Measurements from ENCODE around the gene GNL3. TPM values are rescaled to one million over a fixed set of nuclear protein-coding genes. Genes with fewer than 3 reads are reported as not detected.

GNL3 gene
- total RNA-seq, 1 experiment from 2014 or later: 205 TPM

GRCh38 chr3:52655895-52656294, 29.9 kb upstream of the GNL3 start:
- POLR2A ChIA-PET: no interaction called here
- BruUV-seq (replicated peaks): no TSS peak

More at GRCh38 chr3:52655895-52656294, 29.9 kb upstream of the GNL3 start:
- no peaks in the 10 kb centered on the region for H3K27me3 ChIP-seq (ENCODE audit: insufficient read depth, low read length)
- H3K4me3 ChIP-seq (replicated peaks in 1 of 2; ENCODE audit: low read depth in 1 of 2, low read length in 2 of 2): no peak overlapping the region
- ATAC-seq (no peak), DNase-seq (ENCODE audit: low read depth, low spot score) (no peak)
- no peak overlapping the region for H3K27ac ChIP-seq (ENCODE audit: low read depth, low read length)
- H3K4me1 ChIP-seq (ENCODE audit: control insufficient read depth in 1 of 2, insufficient read depth in 2 of 2, low read length in 2 of 2): no peaks in the 10 kb centered on the region
- no peaks in the 10 kb centered on the region for H3K9me2 ChIP-seq (ENCODE audit: insufficient read depth)
- H3K9me3 ChIP-seq (ENCODE audit: control insufficient read depth in 1 of 2, insufficient read depth in 1 of 2, low read depth in 1 of 2, low read length in 2 of 2): no peaks in the 10 kb centered on the region
- peaks cover 22 to 25% of the 10 kb centered on the region in 2 experiments for H3K36me3 ChIP-seq (ENCODE audit: control insufficient read depth in 1 of 2, insufficient read depth in 2 of 2, low read length in 2 of 2)
- CTCF ChIA-PET: no interaction called here
- H2AFZ ChIP-seq (ENCODE audit: low read depth, low read length, poor library complexity, severe bottlenecking): no peak overlapping the region
- H4K20me1 ChIP-seq (ENCODE audit: insufficient read depth): no peaks in the 10 kb centered on the region
- intact Hi-C loops (cut with micrococcal nuclease): no loop called here
- H3K79me2 ChIP-seq (ENCODE audit: insufficient read depth, low read length): no peaks in the 10 kb centered on the region
- H3K9ac ChIP-seq (ENCODE audit: low read length): no peak overlapping the region
- no peak for TF ChIP-seq ZFX (IDR thresholded peaks at IDR 0.05)
- no peak for TF ChIP-seq POLR2A (IDR thresholded peaks at IDR 0.05; ENCODE audit: borderline replicate concordance, extremely low read depth, insufficient read depth, insufficient read length)
- TF ChIP-seq CTCF (IDR thresholded peaks at IDR 0.05 in 2 of 3, conservative IDR thresholded peaks at IDR 0.05 in 1 of 3; ENCODE audit: borderline replicate concordance in 1 of 3, insufficient read depth in 1 of 3, low read depth in 2 of 3, low read length in 2 of 3): no peak
- TF ChIP-seq CBX3 (IDR thresholded peaks at IDR 0.05; ENCODE audit: low read depth): no peak
- TF ChIP-seq RAD21 (IDR thresholded peaks at IDR 0.05; ENCODE audit: low read depth): no peak
- TF ChIP-seq ZBTB33 (IDR thresholded peaks at IDR 0.05; ENCODE audit: extremely low read depth, insufficient replicate concordance, low read length): no peak
- TF ChIP-seq REST (IDR thresholded peaks at IDR 0.05; ENCODE audit: low read depth): no peak
- no peak for TF ChIP-seq YY1 (IDR thresholded peaks at IDR 0.05; ENCODE audit: extremely low read depth, insufficient replicate concordance, low read depth, low read length)
- TF ChIP-seq POLR2AphosphoS5 (IDR thresholded peaks at IDR 0.05; ENCODE audit: low read depth, low read length): no peak
- no peak for TF ChIP-seq ELF1 (IDR thresholded peaks at IDR 0.05; ENCODE audit: borderline replicate concordance, low read depth)
- TF ChIP-seq JUND (IDR thresholded peaks at IDR 0.05): no peak
- no peak for TF ChIP-seq TCF7L2 (IDR thresholded peaks at IDR 0.05; ENCODE audit: borderline replicate concordance, extremely low read depth, insufficient read depth, insufficient read length)
- TF ChIP-seq SRF (IDR thresholded peaks at IDR 0.05; ENCODE audit: low read depth): no peak
- no peak for TF ChIP-seq ZNF274 (IDR thresholded peaks at IDR 0.05; ENCODE audit: low read depth, low read length)
- TF ChIP-seq MAX (IDR thresholded peaks at IDR 0.05): no peak
- no peak for TF ChIP-seq SIN3A (IDR thresholded peaks at IDR 0.05; ENCODE audit: low read depth)
- TF ChIP-seq ATF3 (IDR thresholded peaks at IDR 0.05): no peak
- no peak for TF ChIP-seq EGR1 (IDR thresholded peaks at IDR 0.05; ENCODE audit: low read depth)
- TF ChIP-seq FOSL1 (IDR thresholded peaks at IDR 0.05; ENCODE audit: low read depth): no peak
- no peak for TF ChIP-seq EZH2phosphoT487 (IDR thresholded peaks at IDR 0.05; ENCODE audit: borderline replicate concordance)
- no peak overlapping the region for H3K4me2 ChIP-seq (ENCODE audit: low read length)
- RAD21 ChIA-PET (ENCODE audit: low non-redundant PET in 1 of 2, low total read pairs in 2 of 2, uncharacterized antibody in 2 of 2, unreplicated experiment in 2 of 2): no interaction called here

Data from HCT116 (cell line).